Right lobe of liver (tissue), 6 donors: ENCODE data around the gene MRPL41. TPM values are rescaled to one million over a fixed set of nuclear protein-coding genes. Genes with fewer than 3 reads are reported as not detected.
A peak's percentile ranks its signal among the peaks of the same experiment; 100 is the strongest.

Source experiments
- ATAC-seq, 4 donors: fragments of 200-7000 bp; cut with Tn5 transposase; one replicate each; pipeline ENCODE4 v1.9.1; 2020; ENCODE audit warnings: mild to moderate bottlenecking in 4 of 4, moderate library complexity in 4 of 4
- DNase-seq, 3 donors: peaks; one replicate each; pipeline ENCODE4 v3.0.0-alpha.2; 2020
- H3K27ac ChIP-seq, 3 donors: fragments of 200-600 bp; one replicate each; pipeline ENCODE4 v1.8.0; 2022
- H3K27me3 ChIP-seq, 2 donors: fragments of 200-600 bp; one replicate each; pipeline ENCODE4 v1.8.0; 2022
- H3K36me3 ChIP-seq, 4 donors: fragments of 200-600 bp; sonication (generic) in 1 of 4; one replicate each; pipeline versions ENCODE4 v1.5.1 to v1.8.0; 2017 to 2022; ENCODE audit warnings: control low read depth in 1 of 4
- H3K4me1 ChIP-seq, 4 donors: fragments of 200-600 bp; sonication (generic) in 1 of 4; one replicate each; pipeline versions ENCODE4 v1.5.1 to v1.8.0; 2017 to 2022; ENCODE audit warnings: control low read depth in 1 of 4
- H3K4me3 ChIP-seq, 3 donors: fragments of 200-600 bp; one replicate each; pipeline ENCODE4 v1.8.0; 2022
- H3K9me3 ChIP-seq, 4 donors: fragments of 200-600 bp; sonication (generic) in 1 of 4; one replicate each; pipeline versions ENCODE4 v1.5.1 to v1.8.0; 2017 to 2022; ENCODE audit warnings: control low read depth in 1 of 4
- POLR2A ChIP-seq: fragments of 450-650 bp; IDR thresholded peaks from one replicate; pipeline ENCODE4 v1.6.1; 2017; ENCODE audit warnings: antibody characterized with exemption, mild to moderate bottlenecking
- WGBS: methylation state at CpG from one replicate; pipeline ENCODE4 v1.1.6; 2018; ENCODE audit warnings: low coverage, low lambda C conversion rate; ENCODE audit not compliant: insufficient coverage; ENCODE audit errors: missing lambda C conversion rate; 5-methylcytosine and 5-hydroxymethylcytosine counted together
- intact Hi-C, 2 donors: fragments of 100-400 bp; cut with DNase I; formaldehyde crosslinking; loops; one replicate each; pipeline versions ENCODE4 v1.11.2 to v1.14.1; 2022
- total RNA-seq, 6 experiments: library from RNA; depleted of rRNA in 2 of 6; stranded (reverse); fragments of >200 nt in 2 of 6; fragmentation: NEBNext Ultra II Directional in 3 of 6; extraction: Animal tissue kit (Norgen Biotek cat#: 25700) in 3 of 6; gene quantifications; one replicate each; pipeline versions ENCODE4 v1.1.0 to v1.2.4, GENCODE V29; 2016 to 2023
- TF ChIP-seq, protein P1 (sequence below), 4 donors: fragments of 200-600 bp in 3 of 4; fragments of 450-650 bp in 1 of 4; IDR thresholded peaks; one replicate each; pipeline versions ENCODE4 v1.5.1 to v1.8.0; 2016 to 2022; ENCODE audit warnings: antibody characterized with exemption in 4 of 4, mild to moderate bottlenecking in 2 of 4
- donor health status: DM: no; HTN: yes; CAD: no.
- donor health status: DM: no; HTN: no; CAD: no.
- donor health status: DM: no; HTN: no; CAD: no.
- donor health status: DM: no; HTN: yes; CAD: no.
- donor health status: DM: no; HTN: yes; CAD: no.

The MRPL41 gene
- total RNA-seq, 6 experiments from 2014 or later = 43.4 to 97.8 (median 74.0) TPM

DNA sequence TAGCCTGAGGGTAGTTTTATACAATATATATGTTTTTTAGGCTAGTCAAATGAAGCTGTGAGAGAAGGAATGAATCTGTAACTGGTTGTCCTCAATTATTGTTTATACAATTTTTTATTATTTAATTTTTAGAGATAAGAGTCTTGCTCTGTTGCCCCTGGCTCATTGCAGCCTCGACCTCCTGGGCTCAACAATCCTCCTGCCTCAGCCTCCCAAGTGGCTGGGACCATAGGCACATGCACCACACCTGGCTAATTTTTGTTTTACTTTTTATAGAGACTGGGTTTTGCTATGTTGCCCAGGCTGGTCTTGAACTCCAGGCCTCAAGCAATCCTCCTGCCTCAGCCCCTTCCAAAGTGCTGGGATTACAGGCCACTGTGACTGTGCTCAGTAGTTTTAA, 2.7 kb downstream of the MRPL41 start:
- DNase-seq = no peak
- no peak for TF ChIP-seq POLR2A
- TF ChIP-seq, protein P1, sequence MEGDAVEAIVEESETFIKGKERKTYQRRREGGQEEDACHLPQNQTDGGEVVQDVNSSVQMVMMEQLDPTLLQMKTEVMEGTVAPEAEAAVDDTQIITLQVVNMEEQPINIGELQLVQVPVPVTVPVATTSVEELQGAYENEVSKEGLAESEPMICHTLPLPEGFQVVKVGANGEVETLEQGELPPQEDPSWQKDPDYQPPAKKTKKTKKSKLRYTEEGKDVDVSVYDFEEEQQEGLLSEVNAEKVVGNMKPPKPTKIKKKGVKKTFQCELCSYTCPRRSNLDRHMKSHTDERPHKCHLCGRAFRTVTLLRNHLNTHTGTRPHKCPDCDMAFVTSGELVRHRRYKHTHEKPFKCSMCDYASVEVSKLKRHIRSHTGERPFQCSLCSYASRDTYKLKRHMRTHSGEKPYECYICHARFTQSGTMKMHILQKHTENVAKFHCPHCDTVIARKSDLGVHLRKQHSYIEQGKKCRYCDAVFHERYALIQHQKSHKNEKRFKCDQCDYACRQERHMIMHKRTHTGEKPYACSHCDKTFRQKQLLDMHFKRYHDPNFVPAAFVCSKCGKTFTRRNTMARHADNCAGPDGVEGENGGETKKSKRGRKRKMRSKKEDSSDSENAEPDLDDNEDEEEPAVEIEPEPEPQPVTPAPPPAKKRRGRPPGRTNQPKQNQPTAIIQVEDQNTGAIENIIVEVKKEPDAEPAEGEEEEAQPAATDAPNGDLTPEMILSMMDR (IDR thresholded peaks at IDR 0.05) = no peak
- no peak overlapping the region for H3K4me3 ChIP-seq
- H3K36me3 ChIP-seq = peaks cover 0 to 29% (median 7%) of the 10 kb centered on the region in 4 donors
- 83% methylated on average over 1 of the region's 1 CpG for WGBS
- ATAC-seq = no peak
- H3K9me3 ChIP-seq = no peaks in the 10 kb centered on the region
- H3K27me3 ChIP-seq = no peaks in the 10 kb centered on the region
- no peak overlapping the region for H3K27ac ChIP-seq
- peaks cover 0 to 16% (median 7%) of the 10 kb centered on the region in 4 donors for H3K4me1 ChIP-seq
- intact Hi-C loops = no loop called here

DNA sequence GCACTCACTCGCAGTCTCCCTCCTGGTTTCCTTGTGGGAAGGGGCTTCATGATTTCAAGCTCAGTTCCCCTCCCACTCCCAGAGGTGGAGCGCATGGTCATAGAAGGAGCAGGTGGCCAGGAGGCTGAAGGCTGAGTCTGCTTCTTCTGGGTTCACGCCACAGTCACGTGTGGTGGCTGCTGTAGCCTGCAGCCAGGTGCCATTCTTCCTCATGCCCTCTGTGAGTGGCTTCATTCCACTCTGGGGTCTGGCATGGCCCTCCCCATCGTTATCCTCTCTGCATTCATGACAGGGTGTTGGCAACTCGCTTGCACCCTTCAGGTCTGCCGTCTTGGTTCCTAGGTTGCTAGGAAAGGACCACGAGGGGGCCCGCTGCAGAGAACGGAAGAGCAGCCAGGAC, 3.5 kb downstream of the MRPL41 start:
- TF ChIP-seq, protein P1 (IDR thresholded peaks at IDR 0.05) = no peak
- no peak for TF ChIP-seq POLR2A
- 83% methylated on average over 2 of the region's 10 CpGs for WGBS
- H3K9me3 ChIP-seq = no peaks in the 10 kb centered on the region
- H3K27ac ChIP-seq = no peak overlapping the region
- DNase-seq (no peak), ATAC-seq (no peak)
- no peak overlapping the region for H3K4me3 ChIP-seq
- no peaks in the 10 kb centered on the region for H3K27me3 ChIP-seq
- intact Hi-C loops = no loop called here
- H3K4me1 ChIP-seq = peaks cover 0 to 9% (median 3%) of the 10 kb centered on the region in 4 donors
- peaks cover 0 to 29% (median 7%) of the 10 kb centered on the region in 4 donors for H3K36me3 ChIP-seq

DNA sequence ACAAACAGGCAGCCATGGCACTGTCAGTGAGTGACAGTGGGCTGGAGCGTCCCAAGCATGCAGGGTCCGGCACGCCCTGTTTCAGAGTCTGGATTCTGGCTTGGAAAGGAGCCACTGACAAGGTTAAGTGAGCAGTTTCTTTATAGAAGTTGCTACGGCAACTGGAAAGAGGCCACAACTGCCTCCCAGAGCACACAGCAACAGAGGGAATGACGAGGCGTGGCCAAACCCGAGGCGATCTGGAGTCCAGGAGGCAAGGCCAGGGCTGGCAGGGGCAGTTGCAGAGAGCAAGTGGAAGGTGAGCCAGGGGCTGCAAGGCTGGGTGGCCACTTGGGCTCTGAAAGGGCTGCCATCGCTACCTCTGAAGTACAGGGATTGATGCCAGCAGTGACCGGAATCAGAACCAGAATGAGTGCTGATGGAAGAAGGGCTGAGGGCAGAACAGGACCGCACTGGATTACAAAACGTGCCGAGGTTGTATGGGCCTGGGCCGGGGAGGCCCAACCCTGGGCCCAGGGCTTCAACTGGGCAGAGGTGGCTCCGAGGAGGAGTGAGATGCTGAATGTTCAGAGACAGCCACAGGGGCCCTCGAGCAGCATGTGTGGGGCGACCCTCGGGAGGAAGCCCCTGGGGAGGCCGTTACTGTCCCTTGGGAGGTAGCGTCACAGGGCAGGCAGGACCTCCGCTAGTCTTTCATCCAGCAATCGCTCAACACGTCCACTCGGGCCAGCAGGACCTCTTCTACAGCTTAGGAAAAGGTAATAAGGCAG, 4.6 kb downstream of the MRPL41 start:
- Histone ChIP-seq H3K36me3 (peaks cover 0 to 29% (median 7%) of the 10 kb centered on the region in 4 donors), H3K9me3 (no peaks in the 10 kb centered on the region), H3K27ac (no peak overlapping the region), H3K27me3 (no peaks in the 10 kb centered on the region), H3K4me3 (no peak overlapping the region), H3K4me1 (peaks cover 0 to 14% (median 3%) of the 10 kb centered on the region in 4 donors)
- WGBS = 42% methylated on average over 5 of the region's 24 CpGs
- ATAC-seq = peak in 2 of 4 donors; percentile 10 to 19
- peak in 1 of 3 donors; percentile 84 for DNase-seq
- intact Hi-C loops = no loop called here
- no peak for TF ChIP-seq POLR2A

DNA sequence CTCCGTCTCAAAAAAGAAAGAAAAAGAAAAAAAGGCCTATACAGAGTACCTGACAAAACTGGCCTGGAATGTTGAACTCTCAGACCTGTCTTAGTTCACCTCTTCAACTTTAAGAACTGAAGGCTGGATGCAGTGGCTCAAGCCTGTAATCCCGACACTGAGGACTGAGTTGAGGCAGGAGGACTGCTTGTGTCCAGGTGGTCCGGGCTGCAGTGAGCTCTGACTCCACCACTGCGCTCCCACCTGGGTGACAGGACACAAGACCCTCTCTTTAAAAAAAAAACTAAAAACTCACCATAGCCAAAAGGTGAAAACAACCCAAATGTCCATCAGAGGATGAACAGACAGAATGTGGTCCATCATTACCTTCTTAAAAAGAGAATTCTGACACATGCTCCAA, 6.4 kb downstream of the MRPL41 start:
- TF ChIP-seq, protein P1 (IDR thresholded peaks at IDR 0.05) = no peak
- no peak for TF ChIP-seq POLR2A
- intact Hi-C loops = no loop called here
- no peak for ATAC-seq

DNA sequence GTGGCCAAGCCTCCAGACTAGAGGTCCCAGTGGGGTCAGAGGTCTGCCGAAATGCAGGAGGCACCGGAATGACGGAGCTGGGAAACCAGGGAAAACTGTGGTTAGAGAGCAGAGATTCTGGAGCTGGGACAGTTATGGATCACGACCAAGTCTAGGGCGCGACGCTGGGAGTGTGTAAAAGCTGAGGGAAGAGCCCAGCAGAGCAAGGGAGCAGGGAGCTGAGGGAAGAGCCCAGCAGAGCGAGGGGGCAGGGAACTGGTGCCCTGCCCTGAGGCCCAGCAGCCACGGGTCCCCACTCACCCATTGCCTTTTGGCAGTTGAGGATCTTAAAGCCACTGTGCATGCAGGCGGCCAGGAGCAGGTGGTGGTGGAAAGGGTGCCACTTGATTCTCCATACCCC, 12.5 kb downstream of the MRPL41 start:
- DNase-seq (no peak), ATAC-seq (no peak)
- H3K27ac ChIP-seq = no peak overlapping the region
- TF ChIP-seq, protein P1 (IDR thresholded peaks at IDR 0.05) = no peak
- no peak for TF ChIP-seq POLR2A
- peaks cover 0 to 19% (median 0%) of the 10 kb centered on the region in 4 donors for H3K36me3 ChIP-seq
- H3K9me3 ChIP-seq = no peaks in the 10 kb centered on the region
- 89% methylated on average over 10 of the region's 10 CpGs for WGBS
- intact Hi-C loops = no loop called here
- no peak overlapping the region for H3K4me3 ChIP-seq
- peaks cover 0 to 9% (median 0%) of the 10 kb centered on the region in 4 donors for H3K4me1 ChIP-seq
- H3K27me3 ChIP-seq = no peaks in the 10 kb centered on the region

More for the DNA sequence above, 6.4 kb downstream of the MRPL41 start:
- H3K4me1 ChIP-seq = peaks cover 0 to 10% (median 0%) of the 10 kb centered on the region in 4 donors
- H3K36me3 ChIP-seq = peaks cover 0 to 35% (median 7%) of the 10 kb centered on the region in 4 donors
- H3K9me3 ChIP-seq = no peaks in the 10 kb centered on the region
- no peaks in the 10 kb centered on the region for H3K27me3 ChIP-seq
- no peak for DNase-seq
- 94% methylated on average over 4 of the region's 4 CpGs for WGBS
- no peak overlapping the region for H3K4me3 ChIP-seq
- no peak overlapping the region for H3K27ac ChIP-seq
